Raji (cell line): ENCODE results near the gene HBG2.

Experiments used
- POLR2A ChIP-seq: IDR thresholded peaks from 2 replicates; pipeline ENCODE4 v1.6.1; 2011; ENCODE audit warnings: low read depth, low read length, control low read depth; ENCODE audit not compliant: insufficient read depth

HBG2 gene

GRCh38 chr11:5226732-5227310, 27.8 kb downstream of the HBG2 start, which contains the start of gene HBB:
TSS of gene HBB (minus strand) at chr11:5227071. CDS start at chr11:5227021, 50 bp downstream.
- no peak for TF ChIP-seq POLR2A

GRCh38 chr11:5225480-5225871, 29.1 kb downstream of the HBG2 start:
- TF ChIP-seq POLR2A = no peak

DNA sequence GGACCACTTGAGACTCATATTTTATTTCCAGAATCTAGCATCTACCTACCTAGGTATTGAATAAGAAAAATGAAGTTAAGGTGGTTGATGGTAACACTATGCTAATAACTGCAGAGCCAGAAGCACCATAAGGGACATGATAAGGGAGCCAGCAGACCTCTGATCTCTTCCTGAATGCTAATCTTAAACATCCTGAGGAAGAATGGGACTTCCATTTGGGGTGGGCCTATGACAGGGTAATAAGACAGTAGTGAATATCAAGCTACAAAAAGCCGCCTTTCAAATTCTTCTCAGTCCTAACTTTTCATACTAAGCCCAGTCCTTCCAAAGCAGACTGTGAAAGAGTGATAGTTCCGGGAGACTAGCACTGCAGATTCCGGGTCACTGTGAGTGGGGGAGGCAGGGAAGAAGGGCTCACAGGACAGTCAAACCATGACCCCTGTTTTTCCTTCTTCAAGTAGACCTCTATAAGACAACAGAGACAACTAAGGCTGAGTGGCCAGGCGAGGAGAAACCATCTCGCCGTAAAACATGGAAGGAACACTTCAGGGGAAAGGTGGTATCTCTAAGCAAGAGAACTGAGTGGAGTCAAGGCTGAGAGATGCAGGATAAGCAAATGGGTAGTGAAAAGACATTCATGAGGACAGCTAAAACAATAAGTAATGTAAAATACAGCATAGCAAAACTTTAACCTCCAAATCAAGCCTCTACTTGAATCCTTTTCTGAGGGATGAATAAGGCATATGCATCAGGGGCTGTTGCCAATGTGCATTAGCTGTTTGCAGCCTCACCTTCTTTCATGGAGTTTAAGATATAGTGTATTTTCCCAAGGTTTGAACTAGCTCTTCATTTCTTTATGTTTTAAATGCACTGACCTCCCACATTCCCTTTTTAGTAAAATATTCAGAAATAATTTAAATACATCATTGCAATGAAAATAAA, 29.8 kb downstream of the HBG2 start:
- no peak for TF ChIP-seq POLR2A

- TF ChIP-seq POLR2A = no peak
Observed at GRCh38 chr11:5223686-5224085, 30.9 kb downstream of the HBG2 start.

DNA sequence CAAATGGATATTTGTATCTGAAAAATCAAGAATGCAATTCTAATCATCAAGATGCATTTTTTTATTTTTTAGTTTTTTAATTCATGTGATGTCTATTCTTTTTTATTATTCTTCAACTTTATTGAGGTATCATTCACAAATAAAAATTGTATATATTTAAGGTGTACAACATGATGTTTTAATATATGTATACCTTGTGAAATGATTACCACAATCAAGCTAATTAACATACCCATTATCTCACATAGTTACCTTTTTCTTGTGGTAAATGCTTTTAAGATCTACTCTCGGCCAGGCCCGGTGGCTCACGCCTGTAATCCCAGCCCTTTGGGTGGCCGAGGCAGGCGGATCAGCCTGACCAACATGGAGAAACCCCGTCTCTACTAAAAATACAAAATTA, 31.4 kb downstream of the HBG2 start:
- no peak for TF ChIP-seq POLR2A

GRCh38 chr11:5210376-5210885, 44.1 kb downstream of the HBG2 start:
- TF ChIP-seq POLR2A = no peak

DNA sequence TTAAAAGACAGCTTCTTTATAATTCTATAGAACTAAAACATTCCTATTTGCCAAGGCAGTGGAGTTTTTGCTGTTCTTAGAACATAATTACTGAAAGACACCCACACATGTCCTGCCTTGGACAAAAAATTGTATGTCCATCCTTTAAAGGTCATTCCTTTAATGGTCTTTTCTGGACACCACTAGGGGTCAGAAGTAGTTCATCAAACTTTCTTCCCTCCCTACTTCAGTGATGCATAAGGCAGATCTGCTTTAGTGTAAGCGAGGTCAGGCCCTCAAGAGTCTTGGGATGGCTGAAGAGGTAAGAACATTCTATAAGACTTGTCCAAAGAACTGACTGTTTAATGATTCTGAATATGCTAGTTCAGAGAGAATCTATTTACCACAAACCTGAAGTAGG, 49.8 kb downstream of the HBG2 start:
- no peak for TF ChIP-seq POLR2A

DNA sequence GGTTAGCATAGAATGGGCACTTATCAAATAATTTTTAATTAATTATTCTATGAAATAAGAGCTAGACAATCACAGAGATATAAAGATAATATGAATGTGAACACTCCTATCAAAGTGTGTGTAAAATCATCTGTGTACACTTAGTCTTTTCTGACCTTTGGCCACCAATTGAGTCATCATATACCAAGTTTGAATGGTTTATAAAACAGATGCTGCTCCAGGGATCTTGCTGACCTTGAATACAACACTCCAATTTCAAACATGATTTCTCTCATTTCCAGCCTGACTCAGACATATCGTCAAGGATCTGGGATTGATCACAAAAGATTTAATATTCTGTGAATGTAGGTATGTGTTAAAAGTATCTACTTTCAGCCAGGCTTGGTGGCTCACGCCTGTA, 51.2 kb downstream of the HBG2 start:
- no peak for TF ChIP-seq POLR2A
